ENCODE measurements around the gene CR2.
A peak's percentile ranks its signal among the peaks of the same experiment; 100 is the strongest.
"Not testable (repeated sequence)": the region's sequence is repeated elsewhere in the genome, so short reads cannot be mapped to it uniquely, and the experiment has no call there.

CR2 gene

GRCh38 chr1:207514890-207515289 is 60.8 kb downstream of the CR2 start:
- peak; percentile 71 for FAIRE-seq

DNA sequence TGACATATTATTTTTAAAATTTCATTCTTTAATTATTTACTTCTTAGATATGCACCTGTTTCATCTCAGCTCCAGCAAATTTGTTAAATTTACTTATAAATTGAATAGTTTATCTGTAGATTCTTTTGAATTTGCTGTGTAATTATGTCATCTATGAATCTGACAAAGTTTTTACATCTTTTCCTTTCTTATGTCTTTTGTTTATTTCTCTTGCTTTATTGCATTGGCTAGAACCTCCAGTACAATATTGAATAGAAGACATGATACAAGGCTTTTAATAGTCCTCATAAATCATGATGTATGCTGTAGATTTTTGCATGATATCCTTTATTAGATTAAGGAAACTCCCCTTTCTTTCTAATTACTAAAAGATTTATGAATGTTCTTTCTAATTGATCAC is 62.6 kb downstream of the CR2 start:
- no peak for FAIRE-seq

DNA sequence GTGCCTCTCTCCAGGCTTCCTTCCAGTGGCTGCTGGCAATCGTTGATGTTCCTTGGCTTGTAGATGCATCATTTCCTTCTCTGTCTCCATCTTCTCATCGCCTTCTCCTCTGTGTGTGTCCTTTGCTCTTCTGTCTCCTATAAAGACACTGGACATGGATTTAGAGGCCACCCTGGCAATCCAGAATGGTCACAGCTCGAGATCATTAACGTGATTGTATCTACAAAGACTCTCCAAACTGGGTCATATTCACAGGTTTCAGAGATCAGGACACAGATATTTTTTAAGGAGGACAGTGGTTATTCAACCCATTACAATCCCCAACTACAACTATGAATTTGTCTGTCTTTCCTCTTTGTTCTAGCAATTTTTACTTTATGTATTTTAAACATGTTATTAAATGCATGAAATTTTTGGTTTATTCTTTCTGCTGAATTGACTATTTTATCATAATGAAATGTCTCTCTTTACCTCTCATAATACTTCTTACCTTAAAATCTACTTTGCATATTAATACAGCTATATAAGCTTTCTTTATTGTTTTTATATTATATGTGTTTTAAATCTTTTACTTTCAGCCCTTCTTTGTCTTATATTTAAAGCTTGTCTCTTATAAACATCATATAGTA is 64.6 kb downstream of the CR2 start:
- FAIRE-seq, result peak; percentile 79

DNA sequence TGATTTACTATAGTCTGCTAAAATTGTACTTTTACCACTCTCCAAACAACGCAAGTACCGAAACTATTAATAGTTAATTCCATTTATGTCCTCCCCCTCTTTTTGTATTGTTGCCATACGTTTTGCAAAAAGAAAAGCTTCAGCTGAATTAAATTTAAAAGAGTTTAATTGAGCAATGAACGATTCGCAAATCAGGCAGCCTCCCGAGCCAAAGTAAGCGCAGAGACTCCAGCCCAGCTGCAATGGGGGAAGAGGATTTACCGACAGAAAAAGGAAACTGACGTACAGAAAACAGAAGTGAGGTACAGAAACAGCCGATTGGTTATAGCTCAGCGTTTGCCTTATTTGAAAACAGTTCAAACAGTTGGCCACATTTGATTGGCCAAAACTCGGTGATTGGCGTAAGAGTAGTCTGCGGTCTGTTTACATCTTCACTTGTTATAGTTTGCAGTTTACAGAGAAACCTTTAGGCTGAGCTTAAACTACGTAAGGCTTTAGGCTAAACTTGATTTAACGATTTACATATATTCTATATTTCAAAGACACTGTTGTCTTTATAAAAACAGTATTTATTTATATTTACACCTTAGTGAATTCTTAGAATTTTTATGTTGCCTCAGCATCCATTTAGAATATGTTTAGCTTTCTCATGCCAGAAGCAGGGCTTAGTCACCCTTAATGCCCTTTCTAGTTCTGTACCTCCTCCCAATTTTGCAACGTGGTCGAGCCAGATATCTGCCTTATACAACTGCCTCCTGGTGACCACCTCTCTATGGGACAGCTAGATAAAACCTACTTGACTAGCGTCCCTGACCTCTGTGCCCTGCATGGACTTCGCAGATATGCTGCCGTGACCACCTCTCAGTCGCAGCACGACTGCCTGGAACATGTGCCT is 65.6 kb downstream of the CR2 start:
- FAIRE-seq, result no peak

DNA sequence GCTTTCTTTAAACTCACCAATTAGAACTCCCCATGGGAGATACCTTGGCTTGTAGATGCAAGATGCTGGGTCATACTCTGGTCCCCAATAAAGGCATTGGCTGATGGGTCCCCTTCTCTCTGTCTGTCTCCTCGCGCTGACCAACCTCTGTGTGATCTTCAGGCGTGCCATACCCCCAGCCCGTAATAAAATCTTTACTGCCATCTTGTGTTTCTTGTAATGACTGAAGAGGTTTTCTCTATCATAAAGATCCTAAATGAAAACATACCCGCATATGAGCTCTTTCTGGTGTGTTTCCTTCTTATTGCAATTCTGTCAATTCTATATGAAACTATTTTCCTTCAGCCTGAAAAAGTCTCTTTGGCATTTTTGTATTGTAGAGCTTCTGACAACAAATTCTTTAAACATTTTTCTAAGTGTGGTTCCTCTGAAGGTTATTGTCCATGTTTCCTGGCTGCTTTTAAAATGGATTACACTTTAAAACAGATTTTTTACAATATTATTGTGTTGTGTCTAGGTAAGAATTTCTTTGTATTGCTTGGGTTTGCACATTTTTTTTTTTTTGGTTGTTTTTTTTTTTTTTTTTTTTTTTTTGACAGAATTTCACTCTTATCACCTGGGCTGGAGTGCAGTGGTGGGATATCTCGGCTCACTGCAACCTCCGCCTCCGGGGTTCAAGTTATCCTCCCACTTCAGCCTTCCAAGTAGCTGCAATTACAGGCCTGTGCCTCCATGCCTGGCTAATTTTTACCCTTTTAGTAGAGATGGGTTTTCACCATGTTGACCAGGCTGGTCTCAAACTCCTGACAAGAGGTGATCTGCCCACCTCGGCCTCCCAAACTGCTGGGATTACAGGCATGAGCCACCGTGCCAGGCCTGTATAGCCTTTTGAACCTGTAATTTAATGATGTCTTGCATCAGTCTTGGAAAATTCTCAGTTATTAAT is 66.5 kb downstream of the CR2 start:
- not testable (repeated sequence) for FAIRE-seq

DNA sequence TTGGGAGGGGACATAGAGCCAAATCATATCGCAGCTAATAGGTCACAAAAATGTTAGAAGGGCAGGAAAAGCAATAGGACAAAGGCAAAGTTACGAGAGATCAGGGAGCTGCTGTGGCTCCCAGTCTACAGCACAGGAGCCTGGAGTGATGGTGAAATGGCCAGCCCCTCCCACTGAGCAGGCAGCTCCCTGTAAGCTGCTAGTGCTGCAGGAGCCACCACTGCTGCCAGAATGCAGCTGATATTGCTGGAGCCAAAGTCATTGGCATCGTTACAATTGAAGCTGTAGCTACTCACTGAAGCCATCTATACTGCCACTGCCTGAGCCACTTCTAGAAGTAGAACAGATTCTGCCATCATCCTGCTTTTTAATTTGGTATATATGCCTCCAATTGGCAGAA is 71.1 kb downstream of the CR2 start:
- not testable (repeated sequence) for FAIRE-seq

DNA sequence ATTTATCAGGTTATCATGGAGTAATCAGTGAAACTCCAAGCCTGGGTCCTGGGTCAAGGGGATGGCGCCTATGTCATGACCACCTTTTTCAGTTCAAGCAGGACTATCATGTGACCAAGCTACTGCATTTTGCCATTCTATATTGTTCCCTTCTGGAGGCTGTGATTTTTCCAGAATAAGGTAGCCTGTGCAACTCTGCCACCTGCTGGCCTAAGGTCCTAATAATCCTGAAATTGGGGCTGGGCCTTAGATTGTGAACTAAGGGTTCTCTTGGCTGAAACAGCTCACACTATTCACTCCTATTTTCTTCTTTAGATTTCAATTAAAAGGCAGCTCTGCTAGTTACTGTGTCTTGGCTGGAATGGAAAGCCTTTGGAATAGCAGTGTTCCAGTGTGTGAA is 74.3 kb downstream of the CR2 start:
- FAIRE-seq, result not testable (repeated sequence)

GRCh38 chr1:207536263-207536662 is 82.1 kb downstream of the CR2 start:
- not testable (repeated sequence) for FAIRE-seq

Measured in colon (tissue), 2 donors.